ENCODE results near the gene SERHL2.

GRCh38 chr22:42620084-42620483 is 66.3 kb downstream of the SERHL2 start:
- no peak for TF ChIP-seq CTCF (IDR thresholded peaks at IDR 0.05; ENCODE audit: poor library complexity, severe bottlenecking)
- no peak for TF ChIP-seq EZH2 (IDR thresholded peaks at IDR 0.05; ENCODE audit: borderline replicate concordance, insufficient read depth, low read length, poor library complexity, severe bottlenecking)
- no peak for TF ChIP-seq EP300 (conservative IDR thresholded peaks at IDR 0.05; ENCODE audit: poor library complexity, severe bottlenecking)
- TF ChIP-seq POLR2AphosphoS5 (IDR thresholded peaks at IDR 0.05): no peak
- no peak for TF ChIP-seq RAD21 (conservative IDR thresholded peaks at IDR 0.05)
- no peak for TF ChIP-seq REST (IDR thresholded peaks at IDR 0.05; ENCODE audit: borderline replicate concordance)
